Measurements from ENCODE around the gene EDIL3. TPM values are rescaled to one million over a fixed set of nuclear protein-coding genes. Genes with fewer than 3 reads are reported as not detected.

EDIL3 gene
- total and polyA plus RNA-seq, 9 of the 15 experiments (the other 6 are each of a cell fraction or from before 2014, with no cell fraction given): 0.09 TPM; not detected in 8

DNA sequence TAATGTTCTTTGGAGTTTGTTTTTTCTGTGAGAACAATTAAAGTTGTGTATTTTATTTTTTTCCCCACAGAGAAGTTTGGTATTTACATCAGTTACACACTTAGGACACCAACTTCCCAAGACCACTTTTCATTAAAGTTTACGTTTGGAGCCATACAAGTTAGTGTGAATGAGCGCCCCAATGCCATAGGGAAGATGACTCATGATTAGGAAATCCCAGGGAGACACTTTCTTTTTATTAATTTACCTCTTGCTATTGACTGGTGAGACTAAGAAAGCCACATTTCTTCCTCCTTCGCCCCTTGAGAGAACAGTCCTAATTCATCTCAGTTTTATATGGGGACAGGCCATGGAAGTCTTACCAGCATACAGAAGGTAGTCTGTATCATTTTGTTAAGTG is 57.1 kb downstream of the EDIL3 start:
- no peak overlapping the region for H3K4me2 ChIP-seq (ENCODE audit: insufficient read depth, low read length)
- no peaks in the 10 kb centered on the region for H3K27me3 ChIP-seq (ENCODE audit: control insufficient read depth in 2 of 2, insufficient read depth in 2 of 2, low read length in 2 of 2)
- TF ChIP-seq, protein P1, sequence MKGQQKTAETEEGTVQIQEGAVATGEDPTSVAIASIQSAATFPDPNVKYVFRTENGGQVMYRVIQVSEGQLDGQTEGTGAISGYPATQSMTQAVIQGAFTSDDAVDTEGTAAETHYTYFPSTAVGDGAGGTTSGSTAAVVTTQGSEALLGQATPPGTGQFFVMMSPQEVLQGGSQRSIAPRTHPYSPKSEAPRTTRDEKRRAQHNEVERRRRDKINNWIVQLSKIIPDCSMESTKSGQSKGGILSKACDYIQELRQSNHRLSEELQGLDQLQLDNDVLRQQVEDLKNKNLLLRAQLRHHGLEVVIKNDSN (CRISPR knock-in tag; IDR thresholded peaks at IDR 0.05): no peak
- TF ChIP-seq ZNF589 (CRISPR knock-in tag; IDR thresholded peaks at IDR 0.05; ENCODE audit: low read depth): no peak
- no peak for TF ChIP-seq KAT7 (CRISPR knock-in tag; IDR thresholded peaks at IDR 0.05; ENCODE audit: borderline replicate concordance)
- no peak for TF ChIP-seq BRD4 (IDR thresholded peaks at IDR 0.05)
- TF ChIP-seq NR2C1 (IDR thresholded peaks at IDR 0.05): no peak
- TF ChIP-seq NR2C1 (tag; IDR thresholded peaks at IDR 0.05): no peak
- TF ChIP-seq ZBTB1 (CRISPR knock-in tag; IDR thresholded peaks at IDR 0.05; ENCODE audit: borderline replicate concordance, low read depth): no peak
- TF ChIP-seq ZNF23 (CRISPR knock-in tag; IDR thresholded peaks at IDR 0.05): no peak
- TF ChIP-seq FUS (optimal IDR thresholded peaks at IDR 0.05; ENCODE audit: low read depth, low read length): no peak
- TF ChIP-seq TAF7 (tag; IDR thresholded peaks at IDR 0.05): no peak
- TF ChIP-seq ZBTB17 (CRISPR knock-in tag; IDR thresholded peaks at IDR 0.05): no peak
- no peak for TF ChIP-seq ZKSCAN1 (IDR thresholded peaks at IDR 0.05; ENCODE audit: low read depth, low read length)
- no peak for TF ChIP-seq ZNF41 (CRISPR knock-in tag; conservative IDR thresholded peaks at IDR 0.05)
- no peak for TF ChIP-seq ESRRB (CRISPR knock-in tag; IDR thresholded peaks at IDR 0.05; ENCODE audit: borderline replicate concordance)
- BruUV-seq (replicated peaks): no TSS peak
- WGBS (ENCODE audit: insufficient coverage, low coverage, missing lambda C conversion rate): 2% methylated on average over 3 of the region's 3 CpGs
- FAIRE-seq (no peak), DNase-seq (ENCODE audit: extremely low read depth in 1 of 4, low spot score in 3 of 4) (no peak), ATAC-seq (no peak)
- H3K36me3 ChIP-seq (ENCODE audit: control insufficient read depth, insufficient read depth, low read length): no peaks in the 10 kb centered on the region
- H3K9me1 ChIP-seq (ENCODE audit: control insufficient read depth, insufficient read depth, low read length): no peaks in the 10 kb centered on the region
- no peak overlapping the region for H3K9ac ChIP-seq (ENCODE audit: insufficient read depth in 1 of 2, low read depth in 2 of 2, low read length in 2 of 2)
- POLR2A ChIA-PET: no interaction called here
- H3K4me3 ChIP-seq: no peak overlapping the region
- in situ Hi-C loops (cut with MboI) (no loop called here), intact Hi-C loops (cut with micrococcal nuclease) (no loop called here)
- no peaks in the 10 kb centered on the region for H3K9me3 ChIP-seq (replicated peaks; ENCODE audit: control insufficient read depth, insufficient read depth, low read depth, low read length)
- H3K79me2 ChIP-seq (ENCODE audit: control insufficient read depth, insufficient read depth, low read length): no peaks in the 10 kb centered on the region
- H4K20me1 ChIP-seq (replicated peaks; ENCODE audit: control insufficient read depth, insufficient read depth, low read length): no peaks in the 10 kb centered on the region
- no peak overlapping the region for H3K27ac ChIP-seq (ENCODE audit: extremely low read depth, low read depth, low read length)
- H2AFZ ChIP-seq (ENCODE audit: low read depth, low read length): no peak overlapping the region
- H3K4me1 ChIP-seq (replicated peaks in 1 of 2; ENCODE audit: control insufficient read depth in 2 of 2, insufficient read depth in 2 of 2, low read length in 2 of 2): no peaks in the 10 kb centered on the region
- CTCF ChIA-PET (ENCODE audit: low intra/inter-chr PET ratio): no interaction called here

Data from K562 (cell line).